ENCODE measurements around the gene DECR2. TPM values are rescaled to one million over a fixed set of nuclear protein-coding genes. Genes with fewer than 3 reads are reported as not detected.

DECR2 gene
- total and polyA plus RNA-seq, 2 of the 13 experiments (the other 11 are each of a cell fraction or from before 2014, with no cell fraction given): 36.3 to 44.6 TPM

- no peak for TF ChIP-seq ZBTB49 (CRISPR knock-in tag; IDR thresholded peaks at IDR 0.05; ENCODE audit: borderline replicate concordance)
- TF ChIP-seq PHF21A (CRISPR knock-in tag; IDR thresholded peaks at IDR 0.05): no peak
- no peak for TF ChIP-seq FOXK2 (IDR thresholded peaks at IDR 0.05)
- no peak for TF ChIP-seq ZMAT5 (CRISPR knock-in tag; IDR thresholded peaks at IDR 0.05; ENCODE audit: borderline replicate concordance, low read depth)
- TF ChIP-seq SKI (IDR thresholded peaks at IDR 0.05; ENCODE audit: partially characterized antibody): no peak
- TF ChIP-seq ZNF605 (CRISPR knock-in tag; IDR thresholded peaks at IDR 0.05): no peak
- no peak for TF ChIP-seq EED (CRISPR knock-in tag; IDR thresholded peaks at IDR 0.05)
- no peak for TF ChIP-seq HOMEZ (CRISPR knock-in tag; IDR thresholded peaks at IDR 0.05; ENCODE audit: low read depth)
- TF ChIP-seq HMGA1 (CRISPR knock-in tag; conservative IDR thresholded peaks at IDR 0.05): no peak
- TF ChIP-seq TCF7 (IDR thresholded peaks at IDR 0.05; ENCODE audit: low read depth): 0 out of 2 replicates have a peak, but pooled peaks have one; percentile 25
- 0 out of 2 replicates have a peak, but pooled peaks have one; percentile 37 for TF ChIP-seq YEATS2 (CRISPR knock-in tag; IDR thresholded peaks at IDR 0.05; ENCODE audit: borderline replicate concordance)
- TF ChIP-seq NFYB (CRISPR knock-in tag; IDR thresholded peaks at IDR 0.05): no peak
- TF ChIP-seq ZNF10 (CRISPR knock-in tag; IDR thresholded peaks at IDR 0.05; ENCODE audit: borderline replicate concordance, low read depth): no peak
- no peak for TF ChIP-seq MTA3 (CRISPR knock-in tag; IDR thresholded peaks at IDR 0.05)
- TF ChIP-seq ZNF501 (CRISPR knock-in tag; IDR thresholded peaks at IDR 0.05): no peak
- no peak for TF ChIP-seq NCOA5 (CRISPR knock-in tag; IDR thresholded peaks at IDR 0.05)
- no peak for TF ChIP-seq ZNF772 (CRISPR knock-in tag; IDR thresholded peaks at IDR 0.05)
- no peak for TF ChIP-seq ZNF354B (CRISPR knock-in tag; IDR thresholded peaks at IDR 0.05)
- no peak for TF ChIP-seq ZNF878 (CRISPR knock-in tag; IDR thresholded peaks at IDR 0.05)
- TF ChIP-seq IKZF1 (IDR thresholded peaks at IDR 0.05): no peak
- no peak for TF ChIP-seq ZSCAN31 (CRISPR knock-in tag; IDR thresholded peaks at IDR 0.05; ENCODE audit: low read depth)
- TF ChIP-seq ZNF552 (CRISPR knock-in tag; IDR thresholded peaks at IDR 0.05; ENCODE audit: borderline replicate concordance): 0 out of 2 replicates have a peak, but pooled peaks have one; percentile 45
- TF ChIP-seq ZNF879 (CRISPR knock-in tag; IDR thresholded peaks at IDR 0.05): no peak
- no peak for TF ChIP-seq MTF2 (CRISPR knock-in tag; IDR thresholded peaks at IDR 0.05; ENCODE audit: borderline replicate concordance)
- no peak for TF ChIP-seq ATAD3A (CRISPR knock-in tag; IDR thresholded peaks at IDR 0.05)
- no peak for TF ChIP-seq ZNF615 (CRISPR knock-in tag; IDR thresholded peaks at IDR 0.05; ENCODE audit: borderline replicate concordance)
- no peak for TF ChIP-seq ZNF7 (CRISPR knock-in tag; IDR thresholded peaks at IDR 0.05)
- no peak for TF ChIP-seq PTBP1 (IDR thresholded peaks at IDR 0.05; ENCODE audit: low read depth, low read length, poor library complexity, severe bottlenecking)
- TF ChIP-seq SNAI1 (CRISPR knock-in tag; IDR thresholded peaks at IDR 0.05; ENCODE audit: borderline replicate concordance): no peak
Observed at GRCh38 chr16:424033-424622, 22.4 kb downstream of the DECR2 start (continued).

All from HepG2 (cell line).